OCI-LY7 (cell line): ENCODE results near the gene TNFRSF9. TPM values are rescaled to one million over a fixed set of nuclear protein-coding genes. Genes with fewer than 3 reads are reported as not detected.

Source experiments
- BruUV-seq: library from RNA; stranded (reverse); fragments of 400-500 nt; replicated peaks from 2 replicates; lab custom pipeline; 2021; lab: Mats Ljungman, UMichigan
- CTCF ChIA-PET: fragments of 300-600 bp; sonication (Branson Sonifier 250); formaldehyde crosslinking; loops from one replicate; lab custom pipeline; 2022; ENCODE audit warnings: antibody characterized with exemption; ENCODE audit not compliant: unreplicated experiment; lab: Charles Lee
- POLR2A ChIA-PET: fragments of 300-600 bp; sonication (Branson Sonifier 250); formaldehyde crosslinking; loops from one replicate; lab custom pipeline; 2022; ENCODE audit warnings: antibody characterized with exemption; lab: Charles Lee
- DNase-seq: peaks from one replicate; pipeline ENCODE4 v3.0.0-alpha.2; 2015; ENCODE audit warnings: low spot score
- H2AFZ ChIP-seq: fragments of 200-600 bp; sonication (generic), shearing (Covaris generic); 2 replicates; pipeline ENCODE4 v1.6.1; 2014; ENCODE audit warnings: mild to moderate bottlenecking, antibody characterized with exemption, low read length, moderate library complexity
- H3K27ac ChIP-seq: fragments of 200-600 bp; sonication (generic); 2 replicates; pipeline ENCODE4 v1.5.1; 2014; ENCODE audit warnings: mixed run types, low read depth, mild to moderate bottlenecking, moderate library complexity, low read length, inconsistent platforms; ENCODE audit not compliant: poor library complexity, severe bottlenecking
- H3K36me3 ChIP-seq: fragments of 200-600 bp; sonication (generic); 2 replicates; pipeline ENCODE4 v1.6.1; 2014; ENCODE audit warnings: mild to moderate bottlenecking, antibody characterized with exemption, low read length, moderate library complexity, mixed read lengths; ENCODE audit not compliant: insufficient read depth
- H3K4me1 ChIP-seq: fragments of 200-600 bp; sonication (generic); 2 replicates; pipeline ENCODE4 v1.5.1; 2014; ENCODE audit warnings: mild to moderate bottlenecking, low read length; ENCODE audit not compliant: insufficient read depth, poor library complexity, severe bottlenecking
- H3K4me2 ChIP-seq: fragments of 200-600 bp; sonication (generic); 2 replicates; pipeline ENCODE4 v1.6.1; 2014; ENCODE audit warnings: mild to moderate bottlenecking, low read length
- H3K4me3 ChIP-seq: fragments of 200-600 bp; sonication (generic); 2 replicates; pipeline ENCODE4 v1.5.1; 2014; ENCODE audit warnings: mild to moderate bottlenecking, low read depth, low read length; ENCODE audit not compliant: poor library complexity, severe bottlenecking
- H3K79me2 ChIP-seq: fragments of 200-600 bp; sonication (generic); 2 replicates; pipeline ENCODE4 v1.6.1; 2016; ENCODE audit warnings: low read depth, mild to moderate bottlenecking, low read length, moderate library complexity, mixed read lengths; ENCODE audit not compliant: insufficient read depth
- H3K9me2 ChIP-seq: fragments of 200-600 bp; sonication (generic); 2 replicates; pipeline ENCODE4 v1.6.1; 2016; ENCODE audit warnings: mild to moderate bottlenecking, low read length, mixed read lengths; ENCODE audit not compliant: insufficient read depth
- H3K9me3 ChIP-seq: fragments of 200-600 bp; sonication (generic); 2 replicates; pipeline ENCODE4 v1.6.1; 2014; ENCODE audit warnings: mild to moderate bottlenecking, mixed run types, low read length, mixed read lengths
- H4K20me1 ChIP-seq: fragments of 200-600 bp; sonication (generic); 2 replicates; pipeline ENCODE4 v1.6.1; 2014; ENCODE audit warnings: mild to moderate bottlenecking, antibody characterized with exemption, low read length, moderate library complexity, mixed read lengths; ENCODE audit not compliant: insufficient read depth
- EZH2phosphoT487 ChIP-seq: fragments of 200-600 bp; sonication (generic); IDR thresholded peaks from 2 replicates; pipeline ENCODE4 v1.6.1; 2018; ENCODE audit warnings: low read depth, borderline replicate concordance, mild to moderate bottlenecking, mixed run types, antibody characterized with exemption, low read length, moderate library complexity, mixed read lengths
- intact Hi-C: fragments of 100-400 bp; cut with micrococcal nuclease; formaldehyde crosslinking; loops from one replicate; pipeline ENCODE4 v1.10.0; 2022; ENCODE audit not compliant: unreplicated experiment
- total RNA-seq, 2 experiments: library from RNA; depleted of rRNA in 1 of 2; stranded (reverse); fragments of >200 nt in 1 of 2; shearing (Covaris generic) in 1 of 2; gene quantifications; 2 replicates each; pipeline ENCODE4 v1.2.3, GENCODE V29; 2014 to 2022
- TF ChIP-seq, protein P1 (sequence below): fragments of 200-600 bp; sonication (generic); conservative IDR thresholded peaks from 2 replicates; pipeline ENCODE4 v1.5.1; 2014; ENCODE audit warnings: mild to moderate bottlenecking, antibody characterized with exemption, low read length, moderate library complexity, mixed read lengths

The TNFRSF9 gene
- total RNA-seq, 2 experiments from 2014 or later = not detected

DNA sequence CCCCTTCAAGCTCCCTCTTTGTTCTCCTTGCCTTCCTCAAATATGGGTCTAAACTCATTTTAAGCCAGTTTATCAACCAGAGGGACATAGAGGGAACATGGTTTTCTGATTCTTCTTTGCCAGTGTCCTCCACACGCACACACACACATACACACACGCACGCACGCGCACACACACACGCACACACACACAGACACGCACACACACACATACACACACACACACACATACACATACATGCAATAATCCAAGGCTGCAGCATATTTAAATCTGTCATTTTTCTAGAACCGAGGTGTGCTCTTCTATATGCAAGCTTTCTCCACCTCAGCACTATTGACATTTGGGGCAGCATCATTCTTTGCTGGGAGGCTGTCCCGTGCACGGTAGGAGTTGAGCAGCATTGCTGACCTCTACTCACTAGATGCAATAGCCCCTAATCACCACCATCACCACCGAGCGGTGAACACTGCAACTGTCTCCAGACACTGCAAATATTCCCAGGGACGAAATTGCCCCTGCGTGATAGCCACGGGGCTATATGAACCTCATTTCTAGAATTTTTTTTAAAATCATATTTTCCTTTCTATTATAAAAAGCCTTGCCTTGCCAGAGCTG lies 8.0 kb downstream of the TNFRSF9 start:
- intact Hi-C loops = no loop called here
- Histone ChIP-seq H4K20me1 (no peaks in the 10 kb centered on the region), H3K9me3 (no peaks in the 10 kb centered on the region), H2AFZ (no peak overlapping the region), H3K36me3 (no peaks in the 10 kb centered on the region), H3K79me2 (no peaks in the 10 kb centered on the region), H3K4me1 (no peaks in the 10 kb centered on the region), H3K4me2 (no peak overlapping the region), H3K4me3 (no peak overlapping the region), H3K9me2 (no peaks in the 10 kb centered on the region), H3K27ac (no peak overlapping the region)
- TF ChIP-seq, protein P1, sequence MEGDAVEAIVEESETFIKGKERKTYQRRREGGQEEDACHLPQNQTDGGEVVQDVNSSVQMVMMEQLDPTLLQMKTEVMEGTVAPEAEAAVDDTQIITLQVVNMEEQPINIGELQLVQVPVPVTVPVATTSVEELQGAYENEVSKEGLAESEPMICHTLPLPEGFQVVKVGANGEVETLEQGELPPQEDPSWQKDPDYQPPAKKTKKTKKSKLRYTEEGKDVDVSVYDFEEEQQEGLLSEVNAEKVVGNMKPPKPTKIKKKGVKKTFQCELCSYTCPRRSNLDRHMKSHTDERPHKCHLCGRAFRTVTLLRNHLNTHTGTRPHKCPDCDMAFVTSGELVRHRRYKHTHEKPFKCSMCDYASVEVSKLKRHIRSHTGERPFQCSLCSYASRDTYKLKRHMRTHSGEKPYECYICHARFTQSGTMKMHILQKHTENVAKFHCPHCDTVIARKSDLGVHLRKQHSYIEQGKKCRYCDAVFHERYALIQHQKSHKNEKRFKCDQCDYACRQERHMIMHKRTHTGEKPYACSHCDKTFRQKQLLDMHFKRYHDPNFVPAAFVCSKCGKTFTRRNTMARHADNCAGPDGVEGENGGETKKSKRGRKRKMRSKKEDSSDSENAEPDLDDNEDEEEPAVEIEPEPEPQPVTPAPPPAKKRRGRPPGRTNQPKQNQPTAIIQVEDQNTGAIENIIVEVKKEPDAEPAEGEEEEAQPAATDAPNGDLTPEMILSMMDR = no peak
- TF ChIP-seq EZH2phosphoT487 = no peak
- CTCF ChIA-PET = no interaction called here
- no peak for DNase-seq
- POLR2A ChIA-PET = no interaction called here
- BruUV-seq = no TSS peak

DNA sequence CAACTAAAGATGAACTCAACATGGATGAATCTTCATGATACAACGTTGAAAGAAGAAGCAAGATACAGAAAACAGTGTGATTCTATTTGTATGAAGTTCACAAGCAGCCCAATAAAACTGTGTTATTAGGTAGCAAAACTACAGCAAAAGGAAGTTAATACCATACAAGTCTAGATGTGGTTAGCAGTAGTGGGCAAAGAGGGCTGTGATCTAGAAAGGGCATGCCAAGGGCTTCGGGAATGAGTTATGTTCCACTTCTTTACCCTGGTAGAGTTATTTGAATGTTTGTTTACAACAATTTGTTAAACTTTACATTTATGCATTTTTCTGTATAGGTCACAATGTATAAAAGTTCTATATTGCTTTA lies 9.2 kb downstream of the TNFRSF9 start:
- Histone ChIP-seq H2AFZ (no peak overlapping the region), H3K4me1 (no peaks in the 10 kb centered on the region), H4K20me1 (no peaks in the 10 kb centered on the region), H3K4me2 (no peak overlapping the region), H3K36me3 (no peaks in the 10 kb centered on the region), H3K27ac (no peak overlapping the region), H3K9me2 (no peaks in the 10 kb centered on the region), H3K9me3 (no peaks in the 10 kb centered on the region), H3K4me3 (no peak overlapping the region), H3K79me2 (no peaks in the 10 kb centered on the region)
- no peak for TF ChIP-seq EZH2phosphoT487
- TF ChIP-seq, protein P1 = no peak
- no peak for DNase-seq
- intact Hi-C loops = no loop called here
- ChIA-PET CTCF (no interaction called here), POLR2A (no interaction called here)
- BruUV-seq = no TSS peak

DNA sequence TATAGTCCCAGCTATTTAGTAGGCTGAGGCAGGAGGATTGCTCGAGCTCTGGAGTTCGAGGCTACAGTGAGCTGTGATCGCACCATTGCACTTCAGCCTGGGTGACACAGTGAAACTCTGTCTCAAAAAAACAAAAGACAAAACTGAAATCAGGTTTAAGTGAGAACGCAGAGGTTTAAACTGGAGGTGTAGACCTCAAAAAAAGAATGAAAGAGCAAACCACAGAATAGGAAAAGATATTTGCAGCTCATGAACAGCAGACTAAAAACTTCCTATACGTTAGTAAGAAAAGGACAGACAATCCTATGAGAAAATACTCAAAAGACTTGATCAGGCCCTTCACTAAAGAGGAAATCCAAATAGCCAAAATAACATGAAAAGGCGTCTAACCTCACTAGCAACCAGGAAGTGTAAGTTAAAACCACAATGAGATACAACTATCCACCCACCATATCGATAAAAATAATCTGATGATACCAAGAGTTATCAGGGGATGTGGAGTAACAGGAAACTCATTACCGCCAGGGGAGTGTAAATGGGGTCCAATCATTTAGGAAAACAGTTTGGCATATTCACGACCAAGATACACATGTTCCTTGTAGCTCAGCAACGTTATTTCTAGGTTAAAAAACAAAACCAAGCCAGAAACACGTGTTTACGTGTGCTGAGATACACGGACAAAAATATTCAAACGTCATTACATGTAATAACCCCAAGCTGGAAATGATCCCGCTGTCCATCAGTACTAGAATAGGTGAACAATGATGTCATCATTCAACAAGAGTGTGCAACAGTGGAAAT lies 9.8 kb downstream of the TNFRSF9 start:
- BruUV-seq = no TSS peak
- intact Hi-C loops = no loop called here
- Histone ChIP-seq H3K36me3 (no peaks in the 10 kb centered on the region), H3K4me2 (no peak overlapping the region), H4K20me1 (no peaks in the 10 kb centered on the region), H3K79me2 (no peaks in the 10 kb centered on the region), H3K9me3 (no peaks in the 10 kb centered on the region), H3K27ac (no peak overlapping the region), H3K9me2 (no peaks in the 10 kb centered on the region), H3K4me3 (no peak overlapping the region), H2AFZ (0 out of 2 replicates have a peak overlapping the region, but pooled peaks have one; percentile 0), H3K4me1 (no peaks in the 10 kb centered on the region)
- no peak for DNase-seq
- CTCF ChIA-PET = no interaction called here
- POLR2A ChIA-PET = no interaction called here
- TF ChIP-seq EZH2phosphoT487 = no peak
- TF ChIP-seq, protein P1 = no peak
